IMR-90 (cell line): Measurements from ENCODE around the gene DEUP1.
"Not testable (repeated sequence)": the region's sequence is repeated elsewhere in the genome, so short reads cannot be mapped to it uniquely, and the experiment has no call there.

Source experiments
- BHLHE40 ChIP-seq: fragments of 150-350 bp; IDR thresholded peaks from 2 replicates; pipeline ENCODE4 v1.6.1; 2016; ENCODE audit warnings: mild to moderate bottlenecking, low read depth, low read length
- FOS ChIP-seq: fragments of 150-350 bp; IDR thresholded peaks from 2 replicates; pipeline ENCODE4 v1.6.1; 2016; ENCODE audit warnings: low read depth, low read length
- MAFK ChIP-seq: IDR thresholded peaks from 2 replicates; pipeline ENCODE4 v1.6.1; 2012; ENCODE audit warnings: low read depth, low read length, improper control_type of control experiment
- MAZ ChIP-seq: IDR thresholded peaks from 2 replicates; pipeline ENCODE4 v1.6.1; 2012; ENCODE audit warnings: low read depth, mild to moderate bottlenecking, low read length, improper control_type of control experiment, moderate library complexity, borderline replicate concordance
- RFX5 ChIP-seq: IDR thresholded peaks from 2 replicates; pipeline ENCODE4 v1.8.0; 2012; ENCODE audit warnings: low read depth, mild to moderate bottlenecking, low read length, moderate library complexity
- TF ChIP-seq, protein P1 (sequence below): conservative IDR thresholded peaks from 2 replicates; pipeline ENCODE4 v1.5.1; 2012; ENCODE audit warnings: mild to moderate bottlenecking, low read depth, low read length, improper control_type of control experiment

GRCh38 chr11:93443232-93443631 lies 112.7 kb downstream of the DEUP1 start:
- TF ChIP-seq, protein P1, sequence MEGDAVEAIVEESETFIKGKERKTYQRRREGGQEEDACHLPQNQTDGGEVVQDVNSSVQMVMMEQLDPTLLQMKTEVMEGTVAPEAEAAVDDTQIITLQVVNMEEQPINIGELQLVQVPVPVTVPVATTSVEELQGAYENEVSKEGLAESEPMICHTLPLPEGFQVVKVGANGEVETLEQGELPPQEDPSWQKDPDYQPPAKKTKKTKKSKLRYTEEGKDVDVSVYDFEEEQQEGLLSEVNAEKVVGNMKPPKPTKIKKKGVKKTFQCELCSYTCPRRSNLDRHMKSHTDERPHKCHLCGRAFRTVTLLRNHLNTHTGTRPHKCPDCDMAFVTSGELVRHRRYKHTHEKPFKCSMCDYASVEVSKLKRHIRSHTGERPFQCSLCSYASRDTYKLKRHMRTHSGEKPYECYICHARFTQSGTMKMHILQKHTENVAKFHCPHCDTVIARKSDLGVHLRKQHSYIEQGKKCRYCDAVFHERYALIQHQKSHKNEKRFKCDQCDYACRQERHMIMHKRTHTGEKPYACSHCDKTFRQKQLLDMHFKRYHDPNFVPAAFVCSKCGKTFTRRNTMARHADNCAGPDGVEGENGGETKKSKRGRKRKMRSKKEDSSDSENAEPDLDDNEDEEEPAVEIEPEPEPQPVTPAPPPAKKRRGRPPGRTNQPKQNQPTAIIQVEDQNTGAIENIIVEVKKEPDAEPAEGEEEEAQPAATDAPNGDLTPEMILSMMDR = not testable (repeated sequence)
- not testable (repeated sequence) for TF ChIP-seq RFX5, BHLHE40, FOS, MAFK, MAZ
